ENCODE data around the gene FCHSD2. TPM values are rescaled to one million over a fixed set of nuclear protein-coding genes. Genes with fewer than 3 reads are reported as not detected.
"Not testable (repeated sequence)": the region's sequence is repeated elsewhere in the genome, so short reads cannot be mapped to it uniquely, and the experiment has no call there.

Gene FCHSD2
- total RNA-seq, 1 donor from 2014 or later: 59.0 TPM

GRCh38 chr11:73030130-73030529, 112.0 kb downstream of the FCHSD2 start:
- Histone ChIP-seq H3K4me3 (no peak overlapping the region), H3K4me1 (peaks cover 10% of the 10 kb centered on the region), H3K27me3 (ENCODE audit: low read depth) (no peaks in the 10 kb centered on the region), H3K27ac (no peak overlapping the region), H3K9me3 (peaks cover 10% of the 10 kb centered on the region), H3K36me3 (no peaks in the 10 kb centered on the region)
- ATAC-seq (no peak), DNase-seq (no peak)
- no peak for TF ChIP-seq CTCF (IDR thresholded peaks at IDR 0.05)
- intact Hi-C loops (cut with DNase I): no loop called here

GRCh38 chr11:73029403-73029802, 112.7 kb downstream of the FCHSD2 start:
- ATAC-seq (no peak), DNase-seq (no peak)
- H3K9me3 ChIP-seq: peaks cover 17% of the 10 kb centered on the region
- peaks cover 6% of the 10 kb centered on the region for H3K4me1 ChIP-seq
- no peak overlapping the region for H3K27ac ChIP-seq
- no peak overlapping the region for H3K4me3 ChIP-seq
- H3K36me3 ChIP-seq: no peaks in the 10 kb centered on the region
- intact Hi-C loops (cut with DNase I): no loop called here
- TF ChIP-seq CTCF (IDR thresholded peaks at IDR 0.05): no peak
- H3K27me3 ChIP-seq (ENCODE audit: low read depth): no peaks in the 10 kb centered on the region

- ATAC-seq: peak; percentile 46 to 50
- H3K27ac ChIP-seq: peak overlapping the region; percentile 15
- intact Hi-C loops (cut with DNase I): no loop called here
These were observed 113.5 kb downstream of the FCHSD2 start for GRCh38 chr11:73028611-73029010.

GRCh38 chr11:73027840-73028239, 114.3 kb downstream of the FCHSD2 start:
- H3K4me1 ChIP-seq; intact Hi-C loops (cut with DNase I); ATAC-seq; H3K27me3 ChIP-seq (ENCODE audit: low read depth); H3K4me3 ChIP-seq; DNase-seq; H3K36me3 ChIP-seq: not testable (repeated sequence)
- peak overlapping the region; percentile 15 for H3K27ac ChIP-seq
- H3K9me3 ChIP-seq: peaks cover 23% of the 10 kb centered on the region

More at GRCh38 chr11:73028611-73029010, 113.5 kb downstream of the FCHSD2 start:
- peaks cover 23% of the 10 kb centered on the region for H3K9me3 ChIP-seq
- no peak overlapping the region for H3K4me3 ChIP-seq
- no peaks in the 10 kb centered on the region for H3K27me3 ChIP-seq (ENCODE audit: low read depth)
- no peaks in the 10 kb centered on the region for H3K4me1 ChIP-seq
- no peaks in the 10 kb centered on the region for H3K36me3 ChIP-seq
- TF ChIP-seq CTCF (IDR thresholded peaks at IDR 0.05): no peak
- no peak for DNase-seq

GRCh38 chr11:73024639-73025038, 117.5 kb downstream of the FCHSD2 start:
- no peaks in the 10 kb centered on the region for H3K36me3 ChIP-seq
- TF ChIP-seq CTCF (IDR thresholded peaks at IDR 0.05): no peak
- H3K4me1 ChIP-seq: no peaks in the 10 kb centered on the region
- no peak for DNase-seq
- H3K27ac ChIP-seq: no peak overlapping the region
- intact Hi-C loops (cut with DNase I): no loop called here
- ATAC-seq: no peak
- H3K9me3 ChIP-seq: peaks cover 23% of the 10 kb centered on the region
- no peaks in the 10 kb centered on the region for H3K27me3 ChIP-seq (ENCODE audit: low read depth)
- H3K4me3 ChIP-seq: no peak overlapping the region

GRCh38 chr11:73019996-73020395, 122.1 kb downstream of the FCHSD2 start:
- ATAC-seq (no peak), DNase-seq (no peak)
- no peak overlapping the region for H3K27ac ChIP-seq
- H3K36me3 ChIP-seq: no peaks in the 10 kb centered on the region
- no peak for TF ChIP-seq CTCF (IDR thresholded peaks at IDR 0.05)
- no peak overlapping the region for H3K4me3 ChIP-seq
- H3K9me3 ChIP-seq: peaks cover 12% of the 10 kb centered on the region
- no peaks in the 10 kb centered on the region for H3K27me3 ChIP-seq (ENCODE audit: low read depth)
- H3K4me1 ChIP-seq: no peaks in the 10 kb centered on the region
- intact Hi-C loops (cut with DNase I): no loop called here
